GM12878 (cell line): ENCODE results near the gene N4BP2L2. TPM values are rescaled to one million over a fixed set of nuclear protein-coding genes. Genes with fewer than 3 reads are reported as not detected.

Experiments used
- ATAC-seq: fragments of 200-7000 bp; cut with Tn5 transposase; 3 replicates; pipeline ENCODE4 v1.9.1; 2020; ENCODE audit warnings: mild to moderate bottlenecking, moderate library complexity
- BruUV-seq: library from RNA; stranded (reverse); fragments of 400-500 nt; replicated peaks from 2 replicates; lab custom pipeline; 2021; lab: Mats Ljungman, UMichigan
- CTCF ChIA-PET: fragments of 300-600 bp; sonication (Branson Sonifier 250); formaldehyde crosslinking; extraction: SDS; loops from one replicate; lab custom pipeline; 2021; ENCODE audit warnings: inconsistent platforms; lab: Yijun Ruan, JAX
- POLR2A ChIA-PET: fragments of 350-600 bp; formaldehyde crosslinking; extraction: SDS; loops from one replicate; lab custom pipeline; 2021; ENCODE audit warnings: inconsistent platforms; lab: Charles Lee
- RAD21 ChIA-PET: fragments of 300-600 bp; sonication (Branson Sonifier 250); formaldehyde crosslinking; loops from one replicate; lab custom pipeline; 2023; ENCODE audit warnings: antibody characterized with exemption; ENCODE audit not compliant: unreplicated experiment; lab: Charles Lee
- SMC1A ChIA-PET: fragments of 300-600 bp; sonication (Branson Sonifier 250); formaldehyde crosslinking; loops from one replicate; lab custom pipeline; 2023; ENCODE audit not compliant: unreplicated experiment, uncharacterized antibody; lab: Charles Lee
- DNase-seq: peaks from one replicate; pipeline ENCODE4 v3.0.0-alpha.2; 2011; ENCODE audit warnings: low read depth, low spot score
- FAIRE-seq: peaks from 3 replicates; lab custom pipeline; 2011; peaks lifted over from hg19 to GRCh38; lab: Jason Lieb, UNC
- H2AFZ ChIP-seq: 2 replicates; pipeline ENCODE4 v1.6.0; 2011; ENCODE audit warnings: low read depth, low read length, control low read depth; ENCODE audit not compliant: control insufficient read depth
- H3K27ac ChIP-seq: 2 replicates; pipeline ENCODE4 v1.5.1; 2011; ENCODE audit warnings: control low read depth; ENCODE audit not compliant: control insufficient read depth, insufficient read depth
- H3K27me3 ChIP-seq, 2 experiments: replicated peaks in 1 of 2; 2 replicates each; pipeline versions ENCODE4 v1.6.0 to v1.6.1; 2011; ENCODE audit warnings: low read length in 1 of 2; ENCODE audit not compliant: control insufficient read depth in 2 of 2, insufficient read depth in 2 of 2
- H3K36me3 ChIP-seq, 2 experiments: 2 replicates each; pipeline ENCODE4 v1.5.1; 2011; ENCODE audit warnings: low read length in 1 of 2; ENCODE audit not compliant: control insufficient read depth in 2 of 2, insufficient read depth in 2 of 2
- H3K4me1 ChIP-seq: 2 replicates; pipeline ENCODE4 v1.6.1; 2011; ENCODE audit warnings: mild to moderate bottlenecking, low read length, moderate library complexity, mixed read lengths; ENCODE audit not compliant: control insufficient read depth, insufficient read depth
- H3K4me2 ChIP-seq: 2 replicates; pipeline ENCODE4 v1.6.0; 2011; ENCODE audit warnings: control low read depth; ENCODE audit not compliant: control insufficient read depth, insufficient read depth
- H3K4me3 ChIP-seq: fragments of 200-600 bp; sonication (generic); 2 replicates; pipeline ENCODE4 v1.5.1; 2016
- H3K79me2 ChIP-seq: 2 replicates; pipeline ENCODE4 v1.6.0; 2011; ENCODE audit warnings: low read length; ENCODE audit not compliant: control insufficient read depth, insufficient read depth
- H3K9ac ChIP-seq: 2 replicates; pipeline ENCODE4 v1.8.0; 2011; ENCODE audit warnings: low read length, control low read depth, mixed read lengths; ENCODE audit not compliant: control insufficient read depth, insufficient read depth
- H3K9me3 ChIP-seq: replicated peaks from 3 replicates; pipeline ENCODE4 v1.5.1; 2011; ENCODE audit warnings: mild to moderate bottlenecking, low read length; ENCODE audit not compliant: control insufficient read depth, insufficient read depth
- H4K20me1 ChIP-seq: 2 replicates; pipeline ENCODE4 v1.6.0; 2011; ENCODE audit not compliant: control insufficient read depth, insufficient read depth
- CHD1 ChIP-seq: IDR thresholded peaks from 2 replicates; pipeline ENCODE4 v1.6.1; 2012; ENCODE audit warnings: low read depth, low read length, improper control_type of control experiment
- FOS ChIP-seq: IDR thresholded peaks from 3 replicates; pipeline ENCODE4 v1.6.1; 2011; ENCODE audit warnings: borderline replicate concordance; ENCODE audit not compliant: insufficient read length; ENCODE audit errors: extremely low read depth
- FOXM1 ChIP-seq: IDR thresholded peaks from 2 replicates; pipeline ENCODE4 v1.6.1; 2012; ENCODE audit warnings: low read depth, mild to moderate bottlenecking, inconsistent platforms, low read length, moderate library complexity
- IRF5 ChIP-seq: fragments of 450-650 bp; IDR thresholded peaks from 2 replicates; pipeline ENCODE4 v1.6.1; 2017; ENCODE audit warnings: borderline replicate concordance
- KLF5 ChIP-seq: fragments of 450-650 bp; IDR thresholded peaks from 2 replicates; pipeline ENCODE4 v1.6.1; 2014; ENCODE audit warnings: mild to moderate bottlenecking; ENCODE audit not compliant: partially characterized antibody
- NR2C2 ChIP-seq: IDR thresholded peaks from 2 replicates; pipeline ENCODE4 v1.6.1; 2011; ENCODE audit warnings: borderline replicate concordance, low read depth; ENCODE audit not compliant: control insufficient read depth, insufficient read length
- SUPT20H ChIP-seq: IDR thresholded peaks from 2 replicates; pipeline ENCODE4 v1.6.1; 2011; ENCODE audit warnings: low read depth, mild to moderate bottlenecking, low read length, moderate library complexity, borderline replicate concordance; ENCODE audit not compliant: control insufficient read depth
- SUZ12 ChIP-seq: fragments of 200-600 bp; sonication (generic); IDR thresholded peaks from one replicate; pipeline ENCODE4 v1.6.1; 2018; ENCODE audit warnings: antibody characterized with exemption, mild to moderate bottlenecking; ENCODE audit not compliant: unreplicated experiment
- TCF12 ChIP-seq: IDR thresholded peaks from 2 replicates; pipeline ENCODE4 v1.6.1; 2011; ENCODE audit warnings: low read depth, mild to moderate bottlenecking, low read length
- WGBS: methylation state at CpG from one replicate; pipeline ENCODE4 v1.1.6; 2016; ENCODE audit warnings: low lambda C conversion rate; ENCODE audit not compliant: insufficient replicate concordance, insufficient coverage; ENCODE audit errors: missing lambda C conversion rate; 5-methylcytosine and 5-hydroxymethylcytosine counted together
- in situ Hi-C: fragments of 300-500 bp; cut with MboI; formaldehyde crosslinking; loops from 9 replicates; pipeline ENCODE4 v1.14.3; 2018; ENCODE audit warnings: mixed read lengths
- intact Hi-C: fragments of 100-400 bp; cut with micrococcal nuclease; formaldehyde crosslinking; loops from one replicate; pipeline ENCODE4 v1.14.2; 2022; ENCODE audit not compliant: unreplicated experiment
- polyA plus RNA-seq, 11 experiments: library from polyadenylated mRNA; depleted of rRNA in 4 of 11; unstranded in 6 of 11; stranded (reverse) in 5 of 11; fragments of >200 nt; fragmentation: Nextera tagmentation in 4 of 11; fragmentation: Illumina TruSeq in 1 of 11; extraction: Ambion mirVana in 4 of 11; extraction: Trizol in 1 of 11; gene quantifications; 1 replicate in 1 of 11; 2 replicates in 10 of 11; pipeline versions ENCODE4 v1.2.1 to v1.2.3, GENCODE V29; 2011 to 2016; ENCODE audit warnings: inconsistent platforms in 2 of 11, missing spikeins in 2 of 11, low read depth in 1 of 11
- total RNA-seq, 4 experiments: library from RNA; depleted of rRNA in 3 of 4; stranded (reverse); fragments of >200 nt in 3 of 4; fragmentation: Illumina TruSeq in 1 of 4; extraction: Trizol in 1 of 4; gene quantifications; 2 replicates each; pipeline versions ENCODE4 v1.2.1 to v1.2.3, GENCODE V29; 2013 to 2021
- TF ChIP-seq, protein P1 (sequence below): fragments of 450-650 bp; IDR thresholded peaks from 2 replicates; pipeline ENCODE4 v1.6.1; 2017; ENCODE audit warnings: antibody characterized with exemption, mild to moderate bottlenecking, moderate library complexity
- TF ChIP-seq, protein P2 (sequence below): fragments of 450-650 bp; formaldehyde crosslinking; IDR thresholded peaks from 2 replicates; pipeline ENCODE4 v1.4.0; 2020; ENCODE audit warnings: mild to moderate bottlenecking, moderate library complexity
- TF ChIP-seq, protein P3 (sequence below): IDR thresholded peaks from 2 replicates; pipeline ENCODE4 v1.6.1; 2011; ENCODE audit warnings: low read depth, mild to moderate bottlenecking, low read length, moderate library complexity, borderline replicate concordance; ENCODE audit errors: extremely low read depth

The N4BP2L2 gene
- total and polyA plus RNA-seq, 10 of the 15 experiments (the other 5 are each of a cell fraction or from before 2014, with no cell fraction given), result 41.7 to 87.1 (median 61.2) TPM

- TF ChIP-seq IRF5 (no peak), CHD1 (no peak), SUZ12 (no peak), KLF5 (no peak)
- TF ChIP-seq, all 136 proteins: peak for 0
Observed at GRCh38 chr13:32409001-32409313, 129.6 kb downstream of the N4BP2L2 start (continued).

- DNase-seq (no peak), ATAC-seq (no peak), FAIRE-seq (peak; percentile 56)
- ChIA-PET RAD21 (no interaction called here), POLR2A (interaction anchor here (0.6 kb wide), 1 partner anchor 147 kb away, joined by 3 read pairs; no protein-coding TSS in a partner anchor), SMC1A (interaction anchor here (0.6 to 1.5 kb wide), 7 partner anchors 9 to 64 kb away, joined by 3 to 6 read pairs (median 3); partner anchors contain the start of gene N4BP2L1), CTCF (interaction anchor here (0.6 to 1.3 kb wide), 3 partner anchors 18 to 243 kb away, joined by 3 read pairs; no protein-coding TSS in a partner anchor)
- Histone ChIP-seq H2AFZ (peak overlapping the region; percentile 75), H3K9me3 (no peaks in the 10 kb centered on the region), H3K27me3 (no peaks in the 10 kb centered on the region), H3K79me2 (no peaks in the 10 kb centered on the region), H3K27ac (peak overlapping the region; percentile 66), H4K20me1 (no peaks in the 10 kb centered on the region), H3K36me3 (peaks cover 0 to 2% of the 10 kb centered on the region in 2 experiments; a peak in 1 of 4 replicates), H3K4me2 (peak overlapping the region; percentile 80), H3K4me1 (no peaks in the 10 kb centered on the region), H3K9ac (peak overlapping the region; percentile 67), H3K4me3 (peak overlapping the region; percentile 54)
- intact Hi-C loops, result no loop called here
- 46% methylated on average over 9 of the region's 9 CpGs for WGBS
- BruUV-seq, result no TSS peak
- in situ Hi-C loops, result no loop called here
- TF ChIP-seq, protein P1, sequence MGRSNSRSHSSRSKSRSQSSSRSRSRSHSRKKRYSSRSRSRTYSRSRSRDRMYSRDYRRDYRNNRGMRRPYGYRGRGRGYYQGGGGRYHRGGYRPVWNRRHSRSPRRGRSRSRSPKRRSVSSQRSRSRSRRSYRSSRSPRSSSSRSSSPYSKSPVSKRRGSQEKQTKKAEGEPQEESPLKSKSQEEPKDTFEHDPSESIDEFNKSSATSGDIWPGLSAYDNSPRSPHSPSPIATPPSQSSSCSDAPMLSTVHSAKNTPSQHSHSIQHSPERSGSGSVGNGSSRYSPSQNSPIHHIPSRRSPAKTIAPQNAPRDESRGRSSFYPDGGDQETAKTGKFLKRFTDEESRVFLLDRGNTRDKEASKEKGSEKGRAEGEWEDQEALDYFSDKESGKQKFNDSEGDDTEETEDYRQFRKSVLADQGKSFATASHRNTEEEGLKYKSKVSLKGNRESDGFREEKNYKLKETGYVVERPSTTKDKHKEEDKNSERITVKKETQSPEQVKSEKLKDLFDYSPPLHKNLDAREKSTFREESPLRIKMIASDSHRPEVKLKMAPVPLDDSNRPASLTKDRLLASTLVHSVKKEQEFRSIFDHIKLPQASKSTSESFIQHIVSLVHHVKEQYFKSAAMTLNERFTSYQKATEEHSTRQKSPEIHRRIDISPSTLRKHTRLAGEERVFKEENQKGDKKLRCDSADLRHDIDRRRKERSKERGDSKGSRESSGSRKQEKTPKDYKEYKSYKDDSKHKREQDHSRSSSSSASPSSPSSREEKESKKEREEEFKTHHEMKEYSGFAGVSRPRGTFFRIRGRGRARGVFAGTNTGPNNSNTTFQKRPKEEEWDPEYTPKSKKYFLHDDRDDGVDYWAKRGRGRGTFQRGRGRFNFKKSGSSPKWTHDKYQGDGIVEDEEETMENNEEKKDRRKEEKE, result no peak
- TF ChIP-seq FOS (no peak), SUPT20H (no peak), FOXM1 (0 out of 2 replicates have a peak, but pooled peaks have one; percentile 16), TCF12 (no peak), NR2C2 (no peak)
- TF ChIP-seq, protein P2, sequence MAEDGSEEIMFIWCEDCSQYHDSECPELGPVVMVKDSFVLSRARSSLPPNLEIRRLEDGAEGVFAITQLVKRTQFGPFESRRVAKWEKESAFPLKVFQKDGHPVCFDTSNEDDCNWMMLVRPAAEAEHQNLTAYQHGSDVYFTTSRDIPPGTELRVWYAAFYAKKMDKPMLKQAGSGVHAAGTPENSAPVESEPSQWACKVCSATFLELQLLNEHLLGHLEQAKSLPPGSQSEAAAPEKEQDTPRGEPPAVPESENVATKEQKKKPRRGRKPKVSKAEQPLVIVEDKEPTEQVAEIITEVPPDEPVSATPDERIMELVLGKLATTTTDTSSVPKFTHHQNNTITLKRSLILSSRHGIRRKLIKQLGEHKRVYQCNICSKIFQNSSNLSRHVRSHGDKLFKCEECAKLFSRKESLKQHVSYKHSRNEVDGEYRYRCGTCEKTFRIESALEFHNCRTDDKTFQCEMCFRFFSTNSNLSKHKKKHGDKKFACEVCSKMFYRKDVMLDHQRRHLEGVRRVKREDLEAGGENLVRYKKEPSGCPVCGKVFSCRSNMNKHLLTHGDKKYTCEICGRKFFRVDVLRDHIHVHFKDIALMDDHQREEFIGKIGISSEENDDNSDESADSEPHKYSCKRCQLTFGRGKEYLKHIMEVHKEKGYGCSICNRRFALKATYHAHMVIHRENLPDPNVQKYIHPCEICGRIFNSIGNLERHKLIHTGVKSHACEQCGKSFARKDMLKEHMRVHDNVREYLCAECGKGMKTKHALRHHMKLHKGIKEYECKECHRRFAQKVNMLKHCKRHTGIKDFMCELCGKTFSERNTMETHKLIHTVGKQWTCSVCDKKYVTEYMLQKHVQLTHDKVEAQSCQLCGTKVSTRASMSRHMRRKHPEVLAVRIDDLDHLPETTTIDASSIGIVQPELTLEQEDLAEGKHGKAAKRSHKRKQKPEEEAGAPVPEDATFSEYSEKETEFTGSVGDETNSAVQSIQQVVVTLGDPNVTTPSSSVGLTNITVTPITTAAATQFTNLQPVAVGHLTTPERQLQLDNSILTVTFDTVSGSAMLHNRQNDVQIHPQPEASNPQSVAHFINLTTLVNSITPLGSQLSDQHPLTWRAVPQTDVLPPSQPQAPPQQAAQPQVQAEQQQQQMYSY, result no peak
- TF ChIP-seq, protein P3, sequence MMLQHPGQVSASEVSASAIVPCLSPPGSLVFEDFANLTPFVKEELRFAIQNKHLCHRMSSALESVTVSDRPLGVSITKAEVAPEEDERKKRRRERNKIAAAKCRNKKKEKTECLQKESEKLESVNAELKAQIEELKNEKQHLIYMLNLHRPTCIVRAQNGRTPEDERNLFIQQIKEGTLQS, result 0 out of 2 replicates have a peak, but pooled peaks have one; percentile 4
Observed at GRCh38 chr13:32408296-32409000, 130.1 kb downstream of the N4BP2L2 start.
